ENCODE results near the gene LRIG1. TPM values are rescaled to one million over a fixed set of nuclear protein-coding genes. Genes with fewer than 3 reads are reported as not detected.

The LRIG1 gene
- total RNA-seq, 6 experiments from 2014 or later, result 15.8 to 23.2 (median 17.8) TPM

DNA sequence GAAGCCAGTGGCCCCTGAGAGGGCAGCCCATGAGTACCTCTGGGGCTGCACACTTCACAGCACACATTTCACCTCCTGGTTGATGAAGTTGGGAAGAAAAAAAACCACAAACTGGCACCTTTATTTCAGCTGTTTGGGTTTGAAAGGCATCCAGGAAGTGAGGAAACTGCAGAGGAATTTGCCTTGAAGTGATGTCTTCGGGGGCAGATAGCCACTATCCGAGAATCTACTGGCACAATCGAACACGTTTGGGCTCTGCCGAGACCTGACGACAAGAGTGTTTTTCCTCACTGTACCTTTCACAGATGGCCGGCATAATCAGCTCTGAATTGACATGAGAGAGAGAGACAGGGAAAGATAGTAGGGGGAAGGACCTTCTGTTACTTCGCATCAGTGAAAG lies 59.7 kb downstream of the LRIG1 start:
- peaks cover 0 to 13% (median 3%) of the 10 kb centered on the region in 4 donors for H3K4me1 ChIP-seq
- WGBS (ENCODE audit: insufficient coverage, low coverage, low lambda C conversion rate, missing lambda C conversion rate), result 46% methylated on average over 6 of the region's 8 CpGs
- DNase-seq (no peak), ATAC-seq (no peak)
- no peaks in the 10 kb centered on the region for H3K9me3 ChIP-seq
- intact Hi-C loops (cut with DNase I), result no loop called here
- H3K4me3 ChIP-seq, result no peak overlapping the region
- no peaks in the 10 kb centered on the region for H3K36me3 ChIP-seq
- no peaks in the 10 kb centered on the region for H3K27me3 ChIP-seq
- no peak for TF ChIP-seq CTCF (IDR thresholded peaks at IDR 0.05)
- no peak for TF ChIP-seq POLR2A (IDR thresholded peaks at IDR 0.05)
- no peak overlapping the region for H3K27ac ChIP-seq

DNA sequence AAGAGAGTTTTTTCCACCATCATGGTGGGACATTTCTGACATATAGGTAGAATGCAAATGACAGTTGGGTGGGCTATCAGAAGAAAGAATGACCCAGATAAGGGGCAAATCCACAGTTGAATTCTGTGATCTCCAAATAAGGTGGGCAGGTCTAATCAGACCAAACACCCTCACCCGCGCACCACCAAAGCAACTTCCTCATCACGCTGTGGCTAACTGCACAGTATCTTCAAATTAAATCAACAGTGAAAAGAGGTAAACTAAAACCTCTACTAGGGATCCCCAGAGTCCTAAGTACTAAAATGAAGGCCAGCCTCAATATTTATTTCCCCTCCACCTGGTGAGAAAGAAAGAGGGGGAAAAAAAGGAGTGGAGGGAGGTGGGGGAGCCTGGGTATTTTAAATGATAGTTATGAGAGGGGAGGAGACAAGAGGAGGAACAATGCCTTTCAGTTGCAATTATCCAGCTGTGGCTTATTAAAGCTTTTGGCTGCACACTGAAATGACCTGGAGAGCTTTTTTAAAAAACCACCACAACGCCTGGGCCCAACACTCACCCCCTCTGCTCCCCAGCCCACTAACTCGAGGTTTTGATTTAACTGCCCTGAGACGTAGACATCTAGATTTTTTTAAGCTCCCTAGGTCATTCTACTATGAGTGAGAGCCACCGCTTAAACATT lies 61.0 kb downstream of the LRIG1 start:
- DNase-seq, result no peak
- H3K4me1 ChIP-seq, result peaks cover 0 to 13% (median 4%) of the 10 kb centered on the region in 4 donors
- 68% methylated on average over 7 of the region's 7 CpGs for WGBS (ENCODE audit: insufficient coverage, low coverage, low lambda C conversion rate, missing lambda C conversion rate)
- ATAC-seq, result no peak
- no peaks in the 10 kb centered on the region for H3K27me3 ChIP-seq
- H3K9me3 ChIP-seq, result no peaks in the 10 kb centered on the region
- H3K36me3 ChIP-seq, result no peaks in the 10 kb centered on the region
- H3K27ac ChIP-seq, result no peak overlapping the region
- TF ChIP-seq CTCF (IDR thresholded peaks at IDR 0.05) (no peak), POLR2A (IDR thresholded peaks at IDR 0.05) (no peak)
- intact Hi-C loops (cut with DNase I), result no loop called here
- no peak overlapping the region for H3K4me3 ChIP-seq

DNA sequence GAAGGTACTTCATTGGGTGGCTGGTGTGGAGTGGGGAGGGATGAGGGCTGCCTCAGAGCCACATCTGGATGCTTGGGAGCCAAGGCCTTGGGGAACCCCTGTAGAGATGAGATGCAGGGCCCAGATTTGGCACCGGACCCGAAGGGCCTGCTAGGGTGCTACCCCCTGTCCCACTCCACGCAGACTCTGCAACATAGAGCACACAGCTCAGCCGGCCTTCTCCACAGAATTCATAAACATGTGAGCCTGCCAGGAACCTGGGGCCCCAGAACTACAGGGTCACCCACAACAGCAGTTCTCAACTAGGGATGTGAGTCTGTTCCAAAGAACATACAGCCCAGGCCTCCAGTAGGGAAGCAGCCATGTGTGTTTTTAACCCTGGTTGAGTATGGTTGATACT lies 62.8 kb downstream of the LRIG1 start:
- peaks cover 0 to 13% (median 4%) of the 10 kb centered on the region in 4 donors for H3K4me1 ChIP-seq

GRCh38 chr3:66437341-66437929 lies 63.4 kb downstream of the LRIG1 start:
- intact Hi-C loops (cut with DNase I), result no loop called here
- no peaks in the 10 kb centered on the region for H3K36me3 ChIP-seq
- no peaks in the 10 kb centered on the region for H3K9me3 ChIP-seq
- H3K27me3 ChIP-seq, result no peaks in the 10 kb centered on the region
- H3K4me1 ChIP-seq, result peaks cover 0 to 7% (median 1%) of the 10 kb centered on the region in 4 donors
- no peak for DNase-seq
- WGBS (ENCODE audit: insufficient coverage, low coverage, low lambda C conversion rate, missing lambda C conversion rate), result 94% methylated on average over 5 of the region's 7 CpGs
- no peak overlapping the region for H3K4me3 ChIP-seq
- TF ChIP-seq CTCF (IDR thresholded peaks at IDR 0.05), result no peak
- no peak for TF ChIP-seq POLR2A (IDR thresholded peaks at IDR 0.05)
- H3K27ac ChIP-seq, result no peak overlapping the region
- no peak for ATAC-seq

More for the DNA sequence above, 62.8 kb downstream of the LRIG1 start:
- Histone ChIP-seq H3K36me3 (no peaks in the 10 kb centered on the region), H3K27me3 (no peaks in the 10 kb centered on the region), H3K27ac (no peak overlapping the region), H3K9me3 (no peaks in the 10 kb centered on the region), H3K4me3 (no peak overlapping the region)
- no peak for DNase-seq
- intact Hi-C loops (cut with DNase I), result no loop called here
- ATAC-seq, result no peak
- TF ChIP-seq POLR2A (IDR thresholded peaks at IDR 0.05), result no peak
- TF ChIP-seq CTCF (IDR thresholded peaks at IDR 0.05), result no peak
- WGBS (ENCODE audit: insufficient coverage, low coverage, low lambda C conversion rate, missing lambda C conversion rate), result no CpG with 5 or more reads among the region's 4 CpGs
